PC-3 (cell line): Measurements from ENCODE around the gene TNRC6C. TPM values are rescaled to one million over a fixed set of nuclear protein-coding genes. Genes with fewer than 3 reads are reported as not detected.

ENCODE experiments used
- ATAC-seq: fragments of 200-7000 bp; cut with Tn5 transposase; 2 replicates; pipeline ENCODE4 v1.9.1; 2020; ENCODE audit warnings: mild to moderate bottlenecking, moderate library complexity
- BruUV-seq: library from RNA; stranded (reverse); fragments of 400-500 nt; replicated peaks from 2 replicates; lab custom pipeline; 2021; lab: Mats Ljungman, UMichigan
- CTCF ChIA-PET: fragments of 300-600 bp; sonication (Branson Sonifier 250); formaldehyde crosslinking; loops from one replicate; lab custom pipeline; 2022; ENCODE audit warnings: antibody characterized with exemption; lab: Charles Lee
- POLR2A ChIA-PET: fragments of 300-600 bp; sonication (Branson Sonifier 250); formaldehyde crosslinking; loops from one replicate; lab custom pipeline; 2022; ENCODE audit warnings: antibody characterized with exemption; ENCODE audit not compliant: unreplicated experiment; lab: Charles Lee
- DNase-seq: peaks from one replicate; pipeline ENCODE4 v3.0.0-alpha.2; 2015
- H2AFZ ChIP-seq: fragments of 300-600 bp; sonication (generic); 2 replicates; pipeline ENCODE4 v1.6.0; 2016; ENCODE audit warnings: antibody characterized with exemption, low read length
- H3F3A ChIP-seq: fragments of 300-600 bp; sonication (generic); one replicate; pipeline ENCODE4 v1.6.0; 2017; ENCODE audit warnings: antibody characterized with exemption, low read length, control low read depth, mild to moderate bottlenecking; ENCODE audit not compliant: unreplicated experiment
- H3K27ac ChIP-seq: fragments of 300-600 bp; sonication (generic); 2 replicates; pipeline ENCODE4 v1.5.1; 2016; ENCODE audit warnings: mild to moderate bottlenecking, low read length
- H3K27me3 ChIP-seq: fragments of 300-600 bp; sonication (generic); 2 replicates; pipeline ENCODE4 v1.6.1; 2016; ENCODE audit warnings: low read length, mixed read lengths
- H3K36me3 ChIP-seq: fragments of 300-600 bp; sonication (generic); 2 replicates; pipeline ENCODE4 v1.6.1; 2016; ENCODE audit warnings: low read depth, mixed run types, low read length, mixed read lengths
- H3K4me1 ChIP-seq: fragments of 300-600 bp; sonication (generic); 2 replicates; pipeline ENCODE4 v1.5.1; 2016; ENCODE audit warnings: low read length; ENCODE audit not compliant: insufficient read depth
- H3K4me2 ChIP-seq: fragments of 300-600 bp; sonication (generic); 2 replicates; pipeline ENCODE4 v1.6.0; 2016; ENCODE audit warnings: low read length
- H3K4me3 ChIP-seq: fragments of 300-600 bp; sonication (generic); 2 replicates; pipeline ENCODE4 v1.5.1; 2016; ENCODE audit warnings: mild to moderate bottlenecking, low read length, mixed read lengths
- H3K79me2 ChIP-seq: fragments of 300-600 bp; sonication (generic); 2 replicates; pipeline ENCODE4 v1.6.1; 2017; ENCODE audit warnings: low read length, mixed read lengths
- H3K9ac ChIP-seq: fragments of 300-600 bp; sonication (generic); 2 replicates; pipeline ENCODE4 v1.6.0; 2016; ENCODE audit warnings: mild to moderate bottlenecking, low read length
- H3K9me2 ChIP-seq: fragments of 300-600 bp; sonication (generic); replicated peaks from 2 replicates; pipeline ENCODE4 v1.6.1; 2016; ENCODE audit warnings: mixed run types, low read length, mixed read lengths
- H3K9me3 ChIP-seq: fragments of 300-600 bp; sonication (generic); 2 replicates; pipeline ENCODE4 v1.6.1; 2016; ENCODE audit warnings: low read length, mixed read lengths
- H4K20me1 ChIP-seq: fragments of 300-600 bp; sonication (generic); 2 replicates; pipeline ENCODE4 v1.6.1; 2016; ENCODE audit warnings: low read length, mixed read lengths
- EZH2 ChIP-seq: fragments of 300-600 bp; sonication (generic); IDR thresholded peaks from one replicate; pipeline ENCODE4 v1.6.1; 2017; ENCODE audit warnings: antibody characterized with exemption, mild to moderate bottlenecking, low read length; ENCODE audit not compliant: unreplicated experiment
- EZH2phosphoT487 ChIP-seq: fragments of 300-600 bp; sonication (generic); IDR thresholded peaks from 2 replicates; pipeline ENCODE4 v1.6.1; 2018; ENCODE audit warnings: mild to moderate bottlenecking, antibody characterized with exemption, low read length, borderline replicate concordance
- intact Hi-C: fragments of 100-400 bp; cut with micrococcal nuclease; formaldehyde crosslinking; loops from 2 replicates; pipeline ENCODE4 v1.9.0; 2023
- total RNA-seq: library from RNA; depleted of rRNA; stranded (reverse); fragments of >200 nt; gene quantifications from 2 replicates; pipeline ENCODE4 v1.2.3, GENCODE V29; 2014
- TF ChIP-seq, protein P1 (sequence below): fragments of 300-600 bp; sonication (generic); conservative IDR thresholded peaks from 2 replicates; pipeline ENCODE4 v1.5.1; 2017; ENCODE audit warnings: antibody characterized with exemption, low read depth, mild to moderate bottlenecking, low read length

Gene TNRC6C
- total RNA-seq, 1 experiment from 2014 or later = 5.3 TPM

DNA sequence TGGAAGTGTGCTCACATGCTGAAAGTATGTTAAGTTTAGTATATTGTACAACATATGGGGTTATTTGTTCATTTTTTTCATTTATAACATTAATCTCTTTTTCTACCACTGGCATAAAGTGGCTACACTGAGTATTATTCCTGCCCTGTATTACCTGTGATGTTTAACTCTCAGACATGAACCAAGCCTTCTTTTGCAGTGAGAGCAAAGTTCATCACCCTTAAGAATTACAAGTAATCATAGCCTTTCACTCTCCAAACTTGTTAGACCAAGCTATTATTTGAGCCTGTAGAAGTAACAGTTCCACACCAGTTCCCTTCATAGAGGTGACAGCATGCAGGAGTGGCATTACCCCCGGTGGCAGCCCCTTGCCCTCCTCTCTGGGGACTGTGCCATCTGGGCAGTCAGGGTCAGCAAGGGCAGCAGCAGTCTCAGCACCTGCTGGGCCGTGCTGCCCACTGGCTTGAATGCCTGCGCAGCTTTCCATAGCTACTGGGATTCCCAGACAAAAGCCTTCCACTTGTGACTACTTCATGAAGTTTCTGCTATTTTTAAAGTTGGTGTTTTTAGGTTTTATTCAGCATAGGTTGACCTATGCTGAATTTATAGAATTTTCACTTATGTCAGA is 98.7 kb downstream of the TNRC6C start:
- Histone ChIP-seq H3F3A (peaks cover 3% of the 10 kb centered on the region), H2AFZ (no peak overlapping the region), H3K27ac (no peak overlapping the region), H3K36me3 (no peaks in the 10 kb centered on the region), H3K9me3 (no peaks in the 10 kb centered on the region), H3K27me3 (no peaks in the 10 kb centered on the region), H3K9me2 (no peaks in the 10 kb centered on the region), H3K4me3 (no peak overlapping the region), H4K20me1 (peaks cover 4% of the 10 kb centered on the region; the same call in 1 of the 2 replicates), H3K4me1 (peaks cover 22% of the 10 kb centered on the region), H3K9ac (no peak overlapping the region), H3K79me2 (no peaks in the 10 kb centered on the region), H3K4me2 (no peak overlapping the region)
- intact Hi-C loops = no loop called here
- ATAC-seq (no peak), DNase-seq (no peak)
- no TSS peak for BruUV-seq
- TF ChIP-seq, protein P1, sequence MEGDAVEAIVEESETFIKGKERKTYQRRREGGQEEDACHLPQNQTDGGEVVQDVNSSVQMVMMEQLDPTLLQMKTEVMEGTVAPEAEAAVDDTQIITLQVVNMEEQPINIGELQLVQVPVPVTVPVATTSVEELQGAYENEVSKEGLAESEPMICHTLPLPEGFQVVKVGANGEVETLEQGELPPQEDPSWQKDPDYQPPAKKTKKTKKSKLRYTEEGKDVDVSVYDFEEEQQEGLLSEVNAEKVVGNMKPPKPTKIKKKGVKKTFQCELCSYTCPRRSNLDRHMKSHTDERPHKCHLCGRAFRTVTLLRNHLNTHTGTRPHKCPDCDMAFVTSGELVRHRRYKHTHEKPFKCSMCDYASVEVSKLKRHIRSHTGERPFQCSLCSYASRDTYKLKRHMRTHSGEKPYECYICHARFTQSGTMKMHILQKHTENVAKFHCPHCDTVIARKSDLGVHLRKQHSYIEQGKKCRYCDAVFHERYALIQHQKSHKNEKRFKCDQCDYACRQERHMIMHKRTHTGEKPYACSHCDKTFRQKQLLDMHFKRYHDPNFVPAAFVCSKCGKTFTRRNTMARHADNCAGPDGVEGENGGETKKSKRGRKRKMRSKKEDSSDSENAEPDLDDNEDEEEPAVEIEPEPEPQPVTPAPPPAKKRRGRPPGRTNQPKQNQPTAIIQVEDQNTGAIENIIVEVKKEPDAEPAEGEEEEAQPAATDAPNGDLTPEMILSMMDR = no peak
- TF ChIP-seq EZH2 (no peak), EZH2phosphoT487 (no peak)
- ChIA-PET CTCF (no interaction called here), POLR2A (no interaction called here)

DNA sequence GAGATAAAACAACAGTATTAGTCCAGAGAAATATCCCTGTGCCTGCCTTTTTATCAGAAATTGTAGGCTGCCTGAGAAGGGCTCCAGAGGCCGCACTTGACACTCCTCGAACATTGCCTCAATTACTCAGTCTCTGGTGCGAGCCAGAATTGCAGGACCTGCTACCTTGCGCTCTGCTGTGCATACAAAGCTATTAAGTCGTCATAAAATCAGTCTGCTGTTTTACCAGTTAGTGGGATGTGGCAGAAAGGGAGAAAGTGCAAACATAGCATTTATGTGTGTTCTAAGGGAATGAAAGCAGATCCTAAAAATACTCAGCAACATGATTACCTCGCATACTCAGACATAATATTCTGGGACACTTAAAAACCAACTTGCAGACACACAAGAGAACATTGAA is 99.5 kb downstream of the TNRC6C start:
- Histone ChIP-seq H3K27ac (no peak overlapping the region), H3K4me3 (no peak overlapping the region), H3K9ac (no peak overlapping the region), H3K79me2 (no peaks in the 10 kb centered on the region), H3K4me2 (no peak overlapping the region), H3K9me2 (no peaks in the 10 kb centered on the region), H3K36me3 (no peaks in the 10 kb centered on the region), H3K9me3 (no peaks in the 10 kb centered on the region), H3F3A (peaks cover 3% of the 10 kb centered on the region), H2AFZ (no peak overlapping the region), H4K20me1 (peaks cover 4% of the 10 kb centered on the region; the same call in 1 of the 2 replicates), H3K27me3 (no peaks in the 10 kb centered on the region), H3K4me1 (peaks cover 22% of the 10 kb centered on the region)
- ATAC-seq (no peak), DNase-seq (no peak)
- no TSS peak for BruUV-seq
- intact Hi-C loops = no loop called here
- CTCF ChIA-PET = no interaction called here
- POLR2A ChIA-PET = no interaction called here
- TF ChIP-seq, protein P1 = no peak
- no peak for TF ChIP-seq EZH2phosphoT487
- no peak for TF ChIP-seq EZH2

DNA sequence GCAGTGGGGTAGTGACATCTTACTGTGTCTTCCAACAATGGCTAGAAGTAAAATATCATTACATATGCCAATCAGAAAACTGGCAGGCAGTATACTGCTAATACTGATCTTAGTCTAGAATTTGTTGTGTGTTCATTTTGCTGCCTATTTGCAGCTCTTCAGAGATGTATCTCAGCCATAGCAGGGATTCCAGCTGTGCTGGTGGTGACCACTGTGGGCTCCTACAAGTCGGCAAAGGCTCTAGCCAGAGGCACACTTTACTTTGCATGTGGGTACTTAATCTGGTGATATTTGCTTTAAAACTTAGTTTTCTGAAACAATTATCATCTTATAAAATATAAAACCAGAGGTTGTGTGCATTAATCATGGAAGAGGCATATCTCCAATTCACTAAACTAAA is 100.1 kb downstream of the TNRC6C start:
- ATAC-seq (no peak), DNase-seq (no peak)
- no peak overlapping the region for H2AFZ ChIP-seq
- no peak overlapping the region for H3K27ac ChIP-seq
- peaks cover 4% of the 10 kb centered on the region; the same call in 1 of the 2 replicates for H4K20me1 ChIP-seq
- intact Hi-C loops = no loop called here
- no peak overlapping the region for H3K4me3 ChIP-seq
- no TSS peak for BruUV-seq
- no peak for TF ChIP-seq EZH2
- TF ChIP-seq, protein P1 = no peak
- TF ChIP-seq EZH2phosphoT487 = no peak
- H3K9me3 ChIP-seq = no peaks in the 10 kb centered on the region
- H3K4me1 ChIP-seq = peaks cover 22% of the 10 kb centered on the region
- peaks cover 3% of the 10 kb centered on the region for H3F3A ChIP-seq
- POLR2A ChIA-PET = no interaction called here
- no peak overlapping the region for H3K9ac ChIP-seq
- H3K4me2 ChIP-seq = no peak overlapping the region
- no peaks in the 10 kb centered on the region for H3K79me2 ChIP-seq
- no peaks in the 10 kb centered on the region for H3K9me2 ChIP-seq
- no peaks in the 10 kb centered on the region for H3K36me3 ChIP-seq
- no peaks in the 10 kb centered on the region for H3K27me3 ChIP-seq
- CTCF ChIA-PET = no interaction called here
